HG03097 (cell line): ENCODE results near the gene CCDC138.

ENCODE experiments used
- ATAC-seq: cut with Tn5 transposase; IDR thresholded peaks from one replicate; pipeline ENCODE4 v1.9.1; 2021; ENCODE audit not compliant: unreplicated experiment, low FRiP score

Gene CCDC138

DNA sequence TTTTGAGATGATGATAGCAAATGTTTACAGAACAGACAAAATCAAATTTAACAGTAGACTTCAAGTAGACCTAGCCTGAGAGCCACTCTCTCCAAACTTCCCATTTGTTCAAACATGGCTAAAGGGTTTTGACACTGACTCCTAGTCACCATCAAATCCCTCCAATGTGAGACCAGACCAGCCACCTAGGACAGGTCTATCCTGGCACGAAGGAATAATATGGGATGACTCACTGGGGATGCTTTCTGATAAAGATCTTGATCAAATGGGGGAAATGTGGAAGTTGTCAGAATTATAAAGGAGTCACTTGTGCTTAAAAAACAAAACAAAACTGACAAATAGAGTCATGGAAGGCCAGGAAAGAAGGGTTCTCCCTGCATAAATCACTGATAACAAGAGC, 106.7 kb downstream of the CCDC138 start:
- ATAC-seq, result no peak

DNA sequence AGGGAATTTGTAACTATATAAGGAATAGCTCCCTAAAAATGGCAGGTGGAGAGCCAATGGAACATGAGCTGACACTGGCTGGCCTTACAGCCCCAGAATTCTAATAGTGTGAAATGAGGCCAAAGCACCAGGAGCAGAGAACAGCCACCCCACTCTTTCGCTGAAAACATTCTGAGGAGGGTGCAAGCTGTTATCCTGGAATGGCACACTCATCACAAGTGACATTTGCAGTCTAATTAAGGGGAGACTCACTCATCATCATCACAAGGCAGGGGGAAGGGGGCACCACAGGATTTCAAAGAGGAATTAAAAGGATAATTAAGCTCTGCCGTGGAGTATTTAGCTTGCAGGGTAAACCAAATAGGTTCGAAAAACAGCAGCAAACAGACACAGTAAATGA, 108.2 kb downstream of the CCDC138 start:
- ATAC-seq, result no peak

DNA sequence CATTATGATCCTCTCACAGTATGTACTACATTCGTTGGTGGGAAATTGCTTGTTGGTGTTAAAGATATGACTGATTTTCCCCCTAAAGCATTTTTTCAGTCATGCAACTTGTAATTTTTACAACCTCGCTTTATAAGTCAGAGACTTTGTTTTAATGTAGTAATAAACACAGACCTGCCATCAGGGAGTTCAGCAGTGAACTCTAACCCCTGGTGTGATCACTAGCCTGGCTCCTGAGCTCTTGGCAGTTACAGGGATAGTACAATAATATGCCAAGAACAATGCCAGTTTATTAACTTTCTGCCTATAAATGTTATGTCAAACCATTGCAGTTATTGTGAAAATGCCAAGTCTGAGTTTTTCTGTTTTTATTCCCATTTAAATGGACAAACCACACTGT, 108.6 kb downstream of the CCDC138 start:
- no peak for ATAC-seq

DNA sequence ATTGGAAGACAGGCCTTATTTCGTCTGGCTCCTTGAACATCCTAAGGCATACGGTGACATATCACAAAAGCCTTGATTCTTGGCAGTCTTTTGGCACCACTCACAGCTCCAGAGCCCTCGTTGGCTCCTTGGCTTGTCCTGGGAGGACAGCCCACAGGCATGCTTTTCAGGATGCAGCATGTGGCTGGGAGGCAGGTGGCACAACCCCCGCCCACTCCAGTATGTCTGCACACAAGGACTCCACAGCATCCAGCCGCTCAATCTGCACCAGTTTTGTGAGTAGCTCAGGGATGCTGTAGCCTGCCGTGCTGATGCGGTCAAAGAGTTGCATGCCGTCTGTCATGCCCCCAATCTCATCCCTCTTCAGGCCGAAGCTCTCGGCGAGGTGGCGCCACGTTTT, 110.2 kb downstream of the CCDC138 start:
- no peak for ATAC-seq

DNA sequence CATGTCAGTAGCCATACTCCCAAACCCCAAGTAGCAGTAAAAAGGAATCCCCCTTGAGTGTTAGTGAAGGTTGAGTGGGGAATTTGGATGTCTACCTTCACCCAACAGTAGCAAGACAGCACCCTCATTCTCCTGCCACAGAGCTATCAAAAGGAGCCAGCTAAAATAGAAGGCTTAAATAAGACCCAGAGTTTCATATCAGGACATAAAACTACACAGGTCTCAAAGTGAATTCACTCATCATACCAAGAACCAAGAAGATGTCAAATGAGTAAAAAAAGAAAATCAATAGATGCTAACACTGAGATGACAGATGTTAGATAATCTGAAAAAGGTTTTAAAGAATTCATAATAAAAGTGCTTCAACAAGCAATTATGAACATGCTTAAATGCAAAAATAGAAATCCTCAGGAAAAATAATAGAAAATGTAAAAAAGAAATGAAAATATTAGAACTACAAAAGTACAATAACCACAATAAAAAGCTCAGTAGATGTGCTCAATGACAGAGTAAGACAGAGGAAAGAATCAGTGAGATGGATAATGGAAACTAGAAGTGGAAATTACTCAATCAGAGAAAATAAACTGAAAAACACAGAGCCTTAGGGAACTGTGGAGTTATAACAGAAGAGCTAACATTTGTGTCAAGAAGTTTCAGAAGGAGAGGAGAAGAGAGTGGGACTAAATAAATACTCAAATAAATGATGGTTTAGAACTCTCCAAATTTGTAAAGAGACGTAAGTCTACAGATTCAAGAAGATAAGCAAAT, 111.9 kb downstream of the CCDC138 start:
- no peak for ATAC-seq

DNA sequence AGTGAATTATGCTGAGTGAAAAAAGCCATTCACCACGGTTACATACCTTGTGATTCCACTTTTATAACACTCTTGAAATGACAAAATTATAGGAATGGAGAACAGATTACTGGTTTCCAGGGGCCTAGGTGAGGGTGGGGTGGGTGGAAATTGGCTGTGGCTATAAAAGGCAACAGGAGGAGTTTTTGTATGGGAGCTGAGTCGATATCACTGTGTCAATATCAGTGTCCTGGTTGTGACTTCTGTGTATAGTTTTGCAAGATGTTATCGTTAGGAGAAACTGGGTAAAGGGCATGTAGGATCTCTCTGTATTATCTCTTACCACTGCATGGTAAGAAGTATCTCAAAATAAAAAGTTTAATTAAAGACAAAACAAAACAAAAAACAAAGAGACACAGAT, 118.1 kb downstream of the CCDC138 start:
- ATAC-seq, result no peak

DNA sequence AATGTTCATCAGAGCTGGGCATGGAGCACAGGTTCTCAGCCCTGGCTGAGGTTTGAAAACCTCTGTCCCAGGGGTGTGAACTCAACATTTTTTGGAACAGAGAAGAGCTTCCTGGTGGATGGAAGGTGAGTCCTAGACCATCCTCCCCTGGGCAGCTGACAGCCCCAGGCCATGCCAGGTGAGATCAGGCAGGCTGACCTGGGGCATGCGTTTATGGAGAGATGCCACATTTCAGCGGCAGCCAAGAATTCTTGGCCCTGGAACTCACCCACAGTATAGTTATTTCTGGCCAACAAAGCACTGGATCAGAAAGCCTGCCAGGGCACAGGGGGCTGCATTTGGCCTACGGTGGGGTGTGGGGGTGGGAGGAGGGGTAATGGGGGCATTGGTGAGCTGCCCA, 118.6 kb downstream of the CCDC138 start:
- no peak for ATAC-seq

DNA sequence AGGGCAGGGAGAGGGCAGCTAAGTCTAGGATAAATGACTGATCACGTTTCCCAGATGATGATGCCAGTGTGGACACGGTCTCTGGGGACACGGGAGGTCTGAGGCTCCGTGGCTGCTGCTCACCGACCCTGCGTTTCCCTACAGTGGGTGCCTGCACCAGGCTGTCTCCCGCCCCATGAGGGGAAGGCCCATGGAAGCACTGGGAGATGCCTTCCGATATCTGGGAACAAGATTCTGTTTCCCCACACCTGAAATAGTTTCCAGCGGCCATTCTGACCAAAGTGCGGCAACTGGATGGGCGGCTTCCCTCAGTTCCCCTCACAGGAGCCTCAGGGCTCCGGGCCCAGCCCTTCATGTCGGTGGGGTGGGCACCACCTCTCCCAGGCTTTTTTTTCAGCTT, 119.3 kb downstream of the CCDC138 start:
- no peak for ATAC-seq

DNA sequence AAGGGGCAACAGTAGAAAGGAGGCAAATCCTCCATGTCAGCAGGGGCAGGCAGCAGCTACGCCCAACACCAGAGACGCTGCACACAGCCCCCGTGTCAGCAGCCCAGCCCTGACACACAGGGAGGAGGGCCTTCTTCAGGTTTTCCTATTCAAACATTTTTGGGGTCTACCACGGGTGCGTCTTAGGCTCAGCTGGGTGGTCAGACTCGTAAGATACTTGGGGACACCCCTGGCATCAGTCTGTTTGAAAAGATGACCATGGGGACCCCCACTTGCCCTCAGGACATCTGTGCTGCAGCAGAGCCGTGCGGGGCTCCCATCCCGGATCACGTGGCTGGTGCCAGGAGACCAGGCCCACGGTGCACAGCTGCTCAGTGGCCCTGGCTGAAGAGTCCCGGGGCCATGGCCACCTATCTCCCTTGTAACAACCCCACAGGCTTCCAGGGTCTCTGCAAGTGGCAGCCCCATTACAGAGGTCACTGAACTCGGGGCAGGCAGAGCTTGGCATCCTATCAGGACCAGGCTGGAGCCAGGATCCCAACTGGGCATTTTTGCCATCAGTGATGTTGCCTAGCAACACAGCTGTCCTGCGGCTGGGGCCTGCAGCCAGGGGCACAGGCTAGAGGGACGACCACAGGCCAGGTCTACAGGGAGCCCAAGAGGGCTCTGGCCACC, 120.0 kb downstream of the CCDC138 start:
- no peak for ATAC-seq

DNA sequence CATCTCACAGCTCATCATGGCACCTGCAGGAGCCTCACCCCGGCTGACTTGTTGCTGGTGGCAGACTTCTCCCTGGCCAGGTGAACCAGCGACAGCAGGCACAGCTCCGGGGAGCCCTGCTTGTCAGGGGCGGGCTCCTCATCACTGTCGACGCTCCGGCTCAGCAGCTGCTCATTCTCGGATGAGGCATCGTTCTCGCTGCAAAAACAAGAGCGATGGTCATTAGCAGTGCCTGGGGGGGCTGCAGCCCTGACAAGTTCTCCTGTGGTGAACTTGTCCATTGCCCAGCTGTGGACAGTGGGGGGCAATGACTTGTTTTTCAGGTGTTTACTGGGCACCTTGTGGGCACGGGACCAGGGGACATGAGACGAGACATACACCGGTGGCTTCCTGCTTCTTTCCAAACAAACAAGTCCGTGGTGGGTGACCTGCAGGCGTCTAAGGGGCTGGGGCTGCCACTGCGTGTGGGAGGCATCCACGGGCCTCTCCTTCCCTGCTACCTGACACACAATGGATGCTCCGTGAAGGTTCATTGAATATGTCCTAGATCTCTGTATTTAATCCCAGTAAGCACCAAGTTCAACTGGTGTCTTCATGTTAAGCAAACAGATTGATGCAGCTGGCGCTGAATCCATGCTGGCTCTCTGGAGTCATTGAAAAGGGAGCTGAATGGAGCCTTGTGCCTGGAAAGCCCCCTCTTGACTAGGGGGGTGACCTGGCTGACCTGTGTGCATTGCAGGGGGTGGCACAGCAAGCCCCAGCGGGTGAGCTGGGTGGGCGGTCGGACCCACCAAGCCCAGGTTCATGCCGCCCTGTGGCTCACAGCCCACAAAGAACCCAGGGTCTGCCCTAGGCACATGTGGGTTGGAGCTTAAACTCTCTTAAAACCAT, 121.5 kb downstream of the CCDC138 start:
- ATAC-seq, result no peak

DNA sequence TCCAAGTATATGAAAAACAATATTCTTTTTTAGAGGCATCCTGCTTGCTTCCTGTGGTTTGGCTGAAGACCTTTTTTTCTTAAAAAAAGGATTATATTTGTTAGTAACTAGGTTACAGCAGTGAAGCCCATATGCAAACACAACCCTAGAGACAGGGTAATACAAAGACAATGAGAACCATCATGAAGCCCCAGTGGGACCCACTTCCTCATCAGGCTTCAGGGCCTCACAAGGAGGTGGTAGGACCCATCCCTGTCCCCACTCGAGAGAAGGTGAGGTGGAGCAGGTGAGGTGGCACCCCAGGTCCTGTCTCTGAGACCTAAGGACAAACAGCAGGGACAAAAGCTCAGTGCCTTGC, 122.1 kb downstream of the CCDC138 start:
- ATAC-seq, result no peak

DNA sequence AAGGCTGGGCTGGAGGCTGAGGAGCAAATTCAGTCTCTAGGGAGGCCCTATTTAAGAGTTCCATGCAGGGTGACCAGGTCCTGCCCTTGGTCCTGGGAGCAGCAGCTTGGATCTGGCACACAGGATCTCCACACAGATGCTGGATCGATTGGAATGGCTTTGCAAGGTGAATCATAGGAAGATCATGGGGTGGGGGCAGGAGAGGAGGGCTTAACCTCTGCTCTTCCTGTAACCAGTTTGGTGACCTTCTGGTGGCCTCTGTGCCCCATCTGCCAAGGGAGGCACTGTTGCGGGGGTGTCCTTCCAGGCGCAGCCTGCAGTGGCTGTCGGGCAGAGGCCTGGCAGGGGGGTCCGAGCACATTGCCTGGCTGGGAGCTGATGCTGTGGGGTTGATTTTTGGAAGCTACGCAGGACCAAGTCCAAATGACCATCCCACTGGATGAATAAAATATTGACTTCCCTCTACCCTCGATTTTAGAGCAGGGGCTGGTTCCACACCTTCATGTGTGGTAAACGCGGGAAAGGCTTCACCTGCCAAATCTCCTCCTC, 122.8 kb downstream of the CCDC138 start:
- no peak for ATAC-seq

DNA sequence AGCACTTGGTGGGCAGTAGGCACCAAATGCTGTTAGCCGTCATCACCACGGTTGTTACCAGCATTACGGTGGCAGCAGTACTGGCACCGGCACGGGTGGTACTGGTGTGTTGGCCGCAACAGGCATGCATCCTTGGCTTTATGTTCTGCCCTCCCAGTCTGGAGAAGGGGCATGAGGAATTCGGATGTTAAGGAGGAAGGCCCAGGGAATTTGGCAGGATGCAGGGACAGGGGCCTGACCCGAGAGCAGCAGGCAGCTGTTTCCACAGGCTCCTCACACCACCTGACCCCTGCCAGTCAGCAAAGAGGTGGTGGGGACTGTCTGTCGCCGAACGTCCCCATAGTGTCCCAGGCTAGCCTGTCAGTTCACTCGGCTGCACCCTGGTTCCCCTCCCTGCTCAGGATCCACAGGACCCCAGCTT, 123.5 kb downstream of the CCDC138 start:
- ATAC-seq, result no peak

DNA sequence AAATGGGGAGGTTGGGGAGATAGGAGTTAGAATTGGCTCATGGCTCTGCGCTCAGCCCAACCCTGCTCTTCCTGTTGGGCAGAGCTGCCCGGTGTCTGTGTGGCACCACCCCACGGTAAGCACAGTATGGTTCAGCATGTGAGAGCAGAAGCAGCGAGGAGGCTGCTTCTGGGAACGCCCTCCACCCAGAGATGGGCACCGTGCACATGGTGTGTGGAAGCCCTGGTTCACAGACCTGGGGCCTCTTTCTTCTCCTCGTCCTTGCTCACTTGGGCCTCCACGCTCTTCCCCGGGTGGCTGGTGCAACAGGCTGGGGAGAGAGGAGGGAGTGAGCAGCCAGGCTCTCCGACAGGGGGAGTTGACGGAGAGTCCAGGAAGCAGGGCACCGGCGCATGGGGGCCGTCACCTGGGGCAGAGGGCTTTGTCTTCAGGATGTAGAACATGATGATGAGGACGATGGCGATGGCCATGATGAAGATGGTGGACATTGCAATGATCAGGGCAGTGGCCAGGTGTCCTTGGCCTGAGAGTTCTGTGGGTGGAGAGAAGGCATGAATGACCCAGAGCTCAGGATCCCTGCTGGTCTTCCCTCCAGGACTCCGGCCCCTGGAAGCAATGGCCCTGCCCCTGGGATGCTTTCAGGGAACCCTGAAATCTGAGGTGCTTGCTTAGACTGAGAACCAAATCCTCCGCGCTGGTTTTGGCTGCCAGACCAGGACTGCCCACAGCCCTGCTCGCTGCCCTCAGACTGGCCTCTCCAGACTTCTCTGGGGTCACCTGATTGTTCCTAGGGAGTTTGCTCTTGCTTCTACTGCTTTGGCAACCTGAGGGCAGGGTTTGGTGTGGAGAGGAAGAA, 124.2 kb downstream of the CCDC138 start:
- no peak for ATAC-seq

DNA sequence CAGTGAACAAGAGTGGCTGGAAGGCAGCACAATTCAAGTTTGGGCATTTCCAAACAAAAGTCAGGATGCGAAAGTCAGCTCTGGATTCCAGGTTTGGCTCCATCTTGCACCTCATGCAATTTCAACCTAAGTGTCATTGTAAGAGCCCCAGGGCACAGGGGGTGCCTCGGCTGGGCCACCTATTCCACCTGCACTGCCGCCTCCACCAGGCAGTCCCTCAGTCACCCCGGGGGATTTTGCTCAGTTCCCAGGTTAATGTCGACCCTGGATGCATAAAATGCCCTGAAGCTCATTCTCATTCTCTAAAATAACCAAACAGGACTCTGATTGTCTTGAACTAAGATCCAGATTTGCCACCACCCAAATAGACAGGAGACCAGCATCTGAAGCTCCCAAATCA, 124.8 kb downstream of the CCDC138 start:
- ATAC-seq, result no peak

DNA sequence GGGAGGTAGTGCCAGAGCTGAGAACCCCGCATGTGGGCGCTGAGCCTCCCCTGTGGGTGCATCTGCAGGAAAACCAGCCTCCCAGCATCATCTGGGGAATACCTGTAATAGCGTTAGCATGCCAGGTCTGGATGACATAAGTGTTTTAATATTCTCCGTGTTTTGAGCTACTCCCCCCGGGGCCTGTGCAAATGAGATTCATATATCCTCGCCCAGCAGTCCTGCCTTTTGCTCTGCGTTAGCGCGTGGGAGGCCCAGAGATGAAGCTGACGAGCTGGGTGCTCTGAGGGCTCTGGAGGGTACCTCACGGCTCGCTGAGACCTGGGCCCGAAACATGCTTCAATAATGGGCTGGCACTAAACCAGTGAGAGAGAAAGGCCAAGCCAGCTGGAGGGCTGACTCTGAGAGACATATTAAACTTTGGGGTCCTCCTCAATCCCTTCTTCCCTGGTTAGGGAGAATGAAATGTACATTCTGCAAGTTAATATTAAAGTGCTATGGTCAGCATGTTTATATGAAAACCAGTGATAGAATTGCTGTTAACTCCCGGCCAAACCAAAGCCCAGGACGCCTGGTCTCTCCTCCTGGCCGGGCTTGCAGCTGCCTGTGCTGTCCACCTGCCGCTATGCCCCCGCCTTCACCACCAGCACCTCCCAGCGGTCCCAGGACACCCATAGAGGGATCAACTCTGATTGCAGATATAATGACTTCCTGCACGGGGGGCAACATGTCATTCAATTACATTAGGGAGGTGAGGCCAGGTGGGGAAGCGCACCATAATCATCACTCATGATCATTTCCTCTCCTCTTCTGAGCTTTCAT, 125.4 kb downstream of the CCDC138 start:
- ATAC-seq, result no peak

DNA sequence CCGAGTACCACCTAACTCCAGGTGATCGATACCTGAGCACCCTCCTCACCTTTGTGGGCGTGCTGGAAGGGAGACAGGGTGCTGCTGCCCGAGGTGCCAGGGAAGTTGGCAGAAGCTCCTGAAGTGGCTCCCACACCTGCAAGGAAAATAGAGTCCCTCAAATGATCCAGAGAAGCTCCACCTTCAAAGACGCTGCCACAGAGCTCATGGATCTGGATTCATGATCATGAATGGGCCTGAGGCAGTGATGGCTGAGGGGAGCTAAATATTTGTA, 126.0 kb downstream of the CCDC138 start:
- ATAC-seq, result no peak

DNA sequence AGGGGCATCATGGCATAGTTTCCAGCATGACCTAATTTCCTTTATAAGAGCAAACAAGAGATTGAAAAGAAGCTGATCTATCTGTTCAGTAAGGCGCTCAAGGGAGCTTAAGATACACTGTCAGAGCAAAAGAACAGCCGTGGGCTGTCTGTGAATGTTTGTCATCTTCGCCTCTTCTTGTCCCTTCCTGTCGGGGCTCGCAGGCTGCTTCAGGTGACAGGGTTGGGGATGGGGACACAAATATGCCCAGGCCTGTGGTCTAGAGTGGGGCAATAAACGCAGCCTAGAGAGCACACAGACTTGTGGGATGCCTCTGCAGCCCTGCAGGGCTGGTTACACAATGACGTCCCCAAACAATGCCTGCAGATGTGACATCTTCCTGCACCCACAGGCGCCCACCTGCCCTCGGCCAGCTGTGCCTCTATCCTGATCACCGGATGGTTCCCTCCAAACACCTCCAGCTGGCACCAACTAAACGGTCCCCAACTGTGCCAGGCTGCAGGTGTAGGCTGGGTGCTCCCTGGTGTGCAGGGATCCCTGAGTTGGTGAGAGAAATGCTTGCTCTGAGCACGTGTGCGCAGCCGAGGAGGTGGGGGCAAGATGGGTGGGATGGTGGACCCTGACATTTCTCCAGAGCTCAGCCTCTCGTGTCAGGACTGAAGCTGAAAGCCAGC, 129.7 kb downstream of the CCDC138 start:
- no peak for ATAC-seq

DNA sequence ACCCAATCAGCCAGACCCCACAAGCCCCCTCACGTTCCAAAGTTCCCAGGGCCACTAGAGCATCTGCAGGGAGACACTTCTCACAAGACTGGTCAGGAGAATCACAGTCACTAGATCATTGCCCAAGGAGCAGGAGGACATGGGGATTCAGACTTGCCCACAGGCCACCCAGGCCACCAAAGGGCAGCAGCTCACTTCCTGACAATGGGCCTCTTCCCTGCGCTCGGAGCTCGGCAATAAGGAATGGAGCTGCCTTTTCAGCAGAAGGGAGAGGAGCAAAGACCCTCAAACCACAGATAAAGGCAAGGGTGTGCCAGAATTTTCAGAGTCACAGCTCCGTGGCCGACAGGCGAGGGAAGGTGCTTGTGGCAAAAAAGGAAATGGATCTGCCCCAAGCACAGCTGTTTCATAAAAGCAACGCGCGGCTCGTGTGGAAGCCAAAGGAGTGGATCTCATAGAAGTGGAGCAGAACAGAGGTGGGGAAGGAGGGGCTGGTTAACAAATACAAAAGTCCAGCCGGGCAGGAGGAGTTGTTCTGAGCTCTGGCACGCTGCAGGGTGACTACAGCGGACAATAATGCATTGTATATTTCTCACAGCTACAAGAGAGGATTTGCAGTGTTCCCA, 130.3 kb downstream of the CCDC138 start:
- ATAC-seq, result no peak
